Neural cell (in vitro differentiated cells): ENCODE results near the gene HUS1B. TPM values are rescaled to one million over a fixed set of nuclear protein-coding genes. Genes with fewer than 3 reads are reported as not detected.

ENCODE experiments used
- H2AFZ ChIP-seq: fragments of 200-600, 300-800 bp; sonication (generic), shearing (Covaris generic); 2 replicates; pipeline ENCODE4 v1.6.0; 2014; ENCODE audit warnings: low read depth, mild to moderate bottlenecking, antibody characterized with exemption, low read length, moderate library complexity
- H3F3A ChIP-seq: fragments of 200-600 bp; shearing (Covaris generic); 2 replicates; pipeline ENCODE4 v1.6.1; 2016; ENCODE audit warnings: mild to moderate bottlenecking, moderate library complexity, mixed read lengths, antibody characterized with exemption, low read length; ENCODE audit not compliant: insufficient read depth, poor library complexity, severe bottlenecking
- H3K27ac ChIP-seq: fragments of 200-600, 300-800 bp; sonication (generic), shearing (Covaris generic); 2 replicates; pipeline ENCODE4 v1.5.1; 2014; ENCODE audit warnings: mild to moderate bottlenecking, low read length, moderate library complexity
- H3K27me3 ChIP-seq: fragments of 300-800, 200-600 bp; sonication (generic), shearing (Covaris generic); 2 replicates; pipeline ENCODE4 v1.6.0; 2014; ENCODE audit warnings: mild to moderate bottlenecking, low read depth, low read length, moderate library complexity; ENCODE audit not compliant: insufficient read depth
- H3K36me3 ChIP-seq: fragments of 300-800, 200-600 bp; sonication (generic), shearing (Covaris generic); 2 replicates; pipeline ENCODE4 v1.5.1; 2014; ENCODE audit warnings: mild to moderate bottlenecking, antibody characterized with exemption, low read length, moderate library complexity; ENCODE audit not compliant: insufficient read depth
- H3K4me2 ChIP-seq: fragments of 300-800, 200-600 bp; sonication (generic), shearing (Covaris generic); 2 replicates; pipeline ENCODE4 v1.6.0; 2014; ENCODE audit warnings: mild to moderate bottlenecking, low read length
- H3K4me3 ChIP-seq: fragments of 300-800, 200-600 bp; sonication (generic), shearing (Covaris generic); 2 replicates; pipeline ENCODE4 v1.5.1; 2014; ENCODE audit warnings: mild to moderate bottlenecking, low read length, moderate library complexity
- H3K79me2 ChIP-seq: fragments of 200-600 bp; shearing (Covaris generic); replicated peaks from 2 replicates; pipeline ENCODE4 v1.6.0; 2014; ENCODE audit warnings: mild to moderate bottlenecking, low read length, moderate library complexity; ENCODE audit not compliant: insufficient read depth
- H3K9ac ChIP-seq: fragments of 300-800, 200-600 bp; sonication (generic), shearing (Covaris generic); 2 replicates; pipeline ENCODE4 v1.6.1; 2016; ENCODE audit warnings: mild to moderate bottlenecking, low read length, mixed read lengths
- H3K9me2 ChIP-seq: fragments of 200-600 bp; shearing (Covaris generic); 2 replicates; pipeline ENCODE4 v1.6.1; 2016; ENCODE audit warnings: mild to moderate bottlenecking, low read length, mixed read lengths; ENCODE audit not compliant: insufficient read depth
- H3K9me3 ChIP-seq: fragments of 200-600, 300-800 bp; sonication (generic), shearing (Covaris generic); 2 replicates; pipeline ENCODE4 v1.6.1; 2016; ENCODE audit warnings: mild to moderate bottlenecking, mixed run types, low read length, moderate library complexity, mixed read lengths
- H4K20me1 ChIP-seq: fragments of 200-600 bp; shearing (Covaris generic); 2 replicates; pipeline ENCODE4 v1.6.1; 2016; ENCODE audit warnings: mild to moderate bottlenecking, mixed run types; ENCODE audit not compliant: insufficient read depth
- CTCF ChIP-seq: fragments of 450-650 bp; IDR thresholded peaks from 2 replicates; pipeline ENCODE4 v1.5.1; 2014; ENCODE audit warnings: antibody characterized with exemption, mild to moderate bottlenecking, moderate library complexity; ENCODE audit not compliant: poor library complexity, severe bottlenecking
- EP300 ChIP-seq: fragments of 450-650 bp; conservative IDR thresholded peaks from 2 replicates; pipeline ENCODE4 v1.6.1; 2014; ENCODE audit warnings: antibody characterized with exemption, mild to moderate bottlenecking, moderate library complexity; ENCODE audit not compliant: poor library complexity, severe bottlenecking
- EZH2 ChIP-seq: fragments of 200-600, 300-800 bp; shearing (Covaris generic), sonication (generic); IDR thresholded peaks from 2 replicates; pipeline ENCODE4 v1.6.1; 2014; ENCODE audit warnings: antibody characterized with exemption, low read length, borderline replicate concordance, mild to moderate bottlenecking; ENCODE audit not compliant: insufficient read depth, poor library complexity, severe bottlenecking
- MXI1 ChIP-seq: fragments of 450-650 bp; conservative IDR thresholded peaks from 2 replicates; pipeline ENCODE4 v1.6.1; 2014; ENCODE audit warnings: antibody characterized with exemption, mild to moderate bottlenecking; ENCODE audit not compliant: poor library complexity, severe bottlenecking
- POLR2AphosphoS5 ChIP-seq: IDR thresholded peaks from 2 replicates; pipeline ENCODE4 v1.6.1; 2012
- RAD21 ChIP-seq: fragments of 450-650 bp; conservative IDR thresholded peaks from 2 replicates; pipeline ENCODE4 v1.6.1; 2014; ENCODE audit warnings: antibody characterized with exemption, mild to moderate bottlenecking, moderate library complexity
- REST ChIP-seq: IDR thresholded peaks from 2 replicates; pipeline ENCODE4 v1.6.1; 2012; ENCODE audit warnings: borderline replicate concordance
- SMC3 ChIP-seq: fragments of 450-650 bp; conservative IDR thresholded peaks from 2 replicates; pipeline ENCODE4 v1.6.1; 2014; ENCODE audit warnings: antibody characterized with exemption, mild to moderate bottlenecking, moderate library complexity; ENCODE audit not compliant: poor library complexity
- TAF1 ChIP-seq: IDR thresholded peaks from 2 replicates; pipeline ENCODE4 v1.6.1; 2012; ENCODE audit warnings: low read depth
- polyA plus RNA-seq: library from polyadenylated mRNA; depleted of rRNA; stranded (reverse); fragments of >200 nt; gene quantifications from 2 replicates; pipeline ENCODE4 v1.2.3, GENCODE V29; 2014

The HUS1B gene
- polyA plus RNA-seq, 1 donor from 2014 or later: 0.52 TPM

- no peak overlapping the region for H3K27ac ChIP-seq
- H3K4me2 ChIP-seq: no peak overlapping the region
- no peak overlapping the region for H3K4me3 ChIP-seq
- H3K9me3 ChIP-seq: no peaks in the 10 kb centered on the region
- peaks cover 38% of the 10 kb centered on the region for H3K79me2 ChIP-seq
- no peaks in the 10 kb centered on the region for H3K27me3 ChIP-seq
- no peaks in the 10 kb centered on the region for H3K9me2 ChIP-seq
- TF ChIP-seq EP300 (no peak), EZH2 (no peak), RAD21 (peak; percentile 10)
- H3K9ac ChIP-seq: no peak overlapping the region
- H4K20me1 ChIP-seq: no peaks in the 10 kb centered on the region
- H3K36me3 ChIP-seq: no peaks in the 10 kb centered on the region
- H3F3A ChIP-seq: no peaks in the 10 kb centered on the region
- no peak overlapping the region for H2AFZ ChIP-seq
These were observed 29.6 kb upstream of the HUS1B start for GRCh38 chr6:686497-686896.

- Histone ChIP-seq H3K9ac (peak overlapping the region; percentile 62), H3K9me3 (no peaks in the 10 kb centered on the region), H3F3A (no peaks in the 10 kb centered on the region), H4K20me1 (no peaks in the 10 kb centered on the region), H3K9me2 (no peaks in the 10 kb centered on the region), H3K4me3 (peak overlapping the region; percentile 66), H3K79me2 (peaks cover 39% of the 10 kb centered on the region), H3K4me2 (no peak overlapping the region), H2AFZ (no peak overlapping the region), H3K36me3 (no peaks in the 10 kb centered on the region), H3K27ac (no peak overlapping the region), H3K27me3 (no peaks in the 10 kb centered on the region)
- TF ChIP-seq CTCF (no peak), EP300 (no peak), SMC3 (no peak), EZH2 (no peak), MXI1 (no peak), REST (no peak), TAF1 (no peak), POLR2AphosphoS5 (no peak), RAD21 (no peak)
These were observed 28.1 kb upstream of the HUS1B start for GRCh38 chr6:684831-685636.
